SU-DHL-6 (cell line): ENCODE measurements around the gene TCTA.

ENCODE experiments used
- CTCF ChIP-seq: fragments of 200-600 bp; sonication (generic); IDR thresholded peaks from one replicate; pipeline ENCODE4 v1.5.1; 2017; ENCODE audit warnings: antibody characterized with exemption, mild to moderate bottlenecking, low read length, moderate library complexity; ENCODE audit not compliant: insufficient read depth, poor library complexity, severe bottlenecking
- EZH2phosphoT487 ChIP-seq: fragments of 200-600 bp; sonication (generic), shearing (Covaris generic); conservative IDR thresholded peaks from 2 replicates; pipeline ENCODE4 v1.6.1; 2018; ENCODE audit warnings: mild to moderate bottlenecking, antibody characterized with exemption, low read length, moderate library complexity, mixed read lengths

- no peak for TF ChIP-seq CTCF
- TF ChIP-seq EZH2phosphoT487, result no peak
These were observed 12.8 kb upstream of the TCTA start for GRCh38 chr3:49399461-49399860.
